ENCODE results near the gene LRRC14B. TPM values are rescaled to one million over a fixed set of nuclear protein-coding genes. Genes with fewer than 3 reads are reported as not detected.

The LRRC14B gene
- total and polyA plus RNA-seq, 4 donors: 0.09 TPM; not detected in 3

DNA sequence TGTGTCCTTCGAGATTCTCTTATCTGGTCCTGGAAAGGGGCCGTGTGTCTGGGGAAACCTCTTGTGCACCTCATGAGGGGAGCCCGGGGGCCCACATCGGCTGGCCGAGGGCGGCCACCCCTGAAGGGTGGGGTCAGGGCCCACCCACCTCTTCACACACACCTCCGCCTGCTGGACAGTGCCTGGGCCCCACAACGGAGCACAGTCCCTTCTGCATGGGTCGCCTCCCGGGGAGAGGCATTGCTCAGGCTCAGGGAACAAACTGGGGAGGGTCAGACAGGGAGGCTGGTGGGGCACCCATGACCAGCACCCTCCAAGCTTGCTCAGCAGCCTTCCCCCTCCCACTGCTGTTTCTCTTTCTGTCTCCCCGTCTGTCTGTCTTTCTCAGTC lies 1.3 kb upstream of the LRRC14B start:
- Histone ChIP-seq H3K36me3 (ENCODE audit: control insufficient read depth in 4 of 4, insufficient read depth in 3 of 4, low read depth in 1 of 4, low read length in 3 of 4) (no peaks in the 10 kb centered on the region), H3K27ac (ENCODE audit: low read depth in 1 of 2, low read length in 2 of 2) (no peak overlapping the region), H3K9me3 (ENCODE audit: control insufficient read depth in 4 of 4, low read length in 3 of 4) (no peaks in the 10 kb centered on the region), H3K9ac (ENCODE audit: low read depth in 1 of 2, low read length in 2 of 2) (no peak overlapping the region), H3K4me1 (ENCODE audit: control insufficient read depth in 4 of 4, insufficient read depth in 4 of 4, low read length in 3 of 4) (peaks cover 2 to 22% (median 16%) of the 10 kb centered on the region in 4 donors), H3K27me3 (ENCODE audit: control insufficient read depth in 4 of 4, insufficient read depth in 4 of 4, low read length in 3 of 4) (no peaks in the 10 kb centered on the region), H3K4me3 (ENCODE audit: low read depth in 1 of 3, low read length in 3 of 3) (no peak overlapping the region)
- 82% methylated on average over 11 of the region's 11 CpGs for WGBS
- TF ChIP-seq, protein P1, sequence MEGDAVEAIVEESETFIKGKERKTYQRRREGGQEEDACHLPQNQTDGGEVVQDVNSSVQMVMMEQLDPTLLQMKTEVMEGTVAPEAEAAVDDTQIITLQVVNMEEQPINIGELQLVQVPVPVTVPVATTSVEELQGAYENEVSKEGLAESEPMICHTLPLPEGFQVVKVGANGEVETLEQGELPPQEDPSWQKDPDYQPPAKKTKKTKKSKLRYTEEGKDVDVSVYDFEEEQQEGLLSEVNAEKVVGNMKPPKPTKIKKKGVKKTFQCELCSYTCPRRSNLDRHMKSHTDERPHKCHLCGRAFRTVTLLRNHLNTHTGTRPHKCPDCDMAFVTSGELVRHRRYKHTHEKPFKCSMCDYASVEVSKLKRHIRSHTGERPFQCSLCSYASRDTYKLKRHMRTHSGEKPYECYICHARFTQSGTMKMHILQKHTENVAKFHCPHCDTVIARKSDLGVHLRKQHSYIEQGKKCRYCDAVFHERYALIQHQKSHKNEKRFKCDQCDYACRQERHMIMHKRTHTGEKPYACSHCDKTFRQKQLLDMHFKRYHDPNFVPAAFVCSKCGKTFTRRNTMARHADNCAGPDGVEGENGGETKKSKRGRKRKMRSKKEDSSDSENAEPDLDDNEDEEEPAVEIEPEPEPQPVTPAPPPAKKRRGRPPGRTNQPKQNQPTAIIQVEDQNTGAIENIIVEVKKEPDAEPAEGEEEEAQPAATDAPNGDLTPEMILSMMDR (IDR thresholded peaks at IDR 0.05; ENCODE audit: low read depth, low read length, missing input control): no peak
- no peak for TF ChIP-seq JUND (IDR thresholded peaks at IDR 0.05)
- no peak for TF ChIP-seq EGR1 (IDR thresholded peaks at IDR 0.05; ENCODE audit: low read depth in 2 of 2)
- TF ChIP-seq TAF1 (conservative IDR thresholded peaks at IDR 0.05): no peak
- TF ChIP-seq RAD21 (IDR thresholded peaks at IDR 0.05): no peak
- TF ChIP-seq, protein P2, sequence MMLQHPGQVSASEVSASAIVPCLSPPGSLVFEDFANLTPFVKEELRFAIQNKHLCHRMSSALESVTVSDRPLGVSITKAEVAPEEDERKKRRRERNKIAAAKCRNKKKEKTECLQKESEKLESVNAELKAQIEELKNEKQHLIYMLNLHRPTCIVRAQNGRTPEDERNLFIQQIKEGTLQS (IDR thresholded peaks at IDR 0.05): no peak
- TF ChIP-seq FOXA1 (IDR thresholded peaks at IDR 0.05): no peak
- TF ChIP-seq RXRA (IDR thresholded peaks at IDR 0.05): no peak
- no peak for TF ChIP-seq FOXA2 (IDR thresholded peaks at IDR 0.05)
- TF ChIP-seq YY1 (IDR thresholded peaks at IDR 0.05): no peak
- no peak for DNase-seq (ENCODE audit: low spot score)

DNA sequence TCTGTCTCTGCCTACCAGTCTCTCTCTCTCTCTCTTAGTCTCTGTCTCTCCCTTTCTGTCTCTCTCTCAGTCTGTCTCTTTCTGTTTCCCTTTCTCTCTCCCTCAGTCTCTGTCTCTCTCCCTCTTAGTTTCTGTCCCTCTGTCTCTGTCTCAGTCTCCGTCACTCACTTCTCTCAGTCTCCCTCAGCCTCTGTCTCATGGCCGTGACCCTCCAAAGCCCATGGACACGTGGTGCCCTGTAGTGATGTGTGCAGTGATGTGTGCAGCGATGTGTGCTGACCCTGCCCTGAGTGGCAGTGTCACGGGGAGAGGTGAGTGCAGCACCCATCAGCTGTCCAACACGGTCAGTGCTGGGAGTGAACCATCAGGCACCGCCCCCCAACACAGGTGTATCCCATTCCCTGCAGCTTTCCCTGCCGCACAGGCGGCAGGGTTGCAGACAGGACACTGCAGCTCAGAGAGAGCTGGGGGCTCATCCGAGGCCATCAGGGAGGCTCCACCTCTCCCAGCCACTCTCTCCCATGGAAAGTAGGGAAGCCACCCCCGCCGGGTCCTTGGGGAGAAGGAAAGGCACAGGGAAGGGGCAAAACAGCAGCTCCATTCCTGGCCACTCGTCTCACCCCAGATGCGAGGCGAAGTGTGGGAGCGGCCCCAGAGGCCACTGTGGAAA lies 794 bp upstream of the LRRC14B start:
- Histone ChIP-seq H3K4me1 (ENCODE audit: control insufficient read depth in 4 of 4, insufficient read depth in 4 of 4, low read length in 3 of 4) (peaks cover 2 to 22% (median 16%) of the 10 kb centered on the region in 4 donors), H3K4me3 (ENCODE audit: low read depth in 1 of 3, low read length in 3 of 3) (no peak overlapping the region), H3K36me3 (ENCODE audit: control insufficient read depth in 4 of 4, insufficient read depth in 3 of 4, low read depth in 1 of 4, low read length in 3 of 4) (no peaks in the 10 kb centered on the region), H3K9me3 (ENCODE audit: control insufficient read depth in 4 of 4, low read length in 3 of 4) (no peaks in the 10 kb centered on the region), H3K9ac (ENCODE audit: low read depth in 1 of 2, low read length in 2 of 2) (no peak overlapping the region), H3K27ac (ENCODE audit: low read depth in 1 of 2, low read length in 2 of 2) (no peak overlapping the region), H3K27me3 (ENCODE audit: control insufficient read depth in 4 of 4, insufficient read depth in 4 of 4, low read length in 3 of 4) (no peaks in the 10 kb centered on the region)
- TF ChIP-seq HNF4G (IDR thresholded peaks at IDR 0.05) (no peak), FOXA1 (IDR thresholded peaks at IDR 0.05) (no peak)
- DNase-seq (ENCODE audit: low spot score): no peak
- 61% methylated on average over 16 of the region's 16 CpGs for WGBS

DNA sequence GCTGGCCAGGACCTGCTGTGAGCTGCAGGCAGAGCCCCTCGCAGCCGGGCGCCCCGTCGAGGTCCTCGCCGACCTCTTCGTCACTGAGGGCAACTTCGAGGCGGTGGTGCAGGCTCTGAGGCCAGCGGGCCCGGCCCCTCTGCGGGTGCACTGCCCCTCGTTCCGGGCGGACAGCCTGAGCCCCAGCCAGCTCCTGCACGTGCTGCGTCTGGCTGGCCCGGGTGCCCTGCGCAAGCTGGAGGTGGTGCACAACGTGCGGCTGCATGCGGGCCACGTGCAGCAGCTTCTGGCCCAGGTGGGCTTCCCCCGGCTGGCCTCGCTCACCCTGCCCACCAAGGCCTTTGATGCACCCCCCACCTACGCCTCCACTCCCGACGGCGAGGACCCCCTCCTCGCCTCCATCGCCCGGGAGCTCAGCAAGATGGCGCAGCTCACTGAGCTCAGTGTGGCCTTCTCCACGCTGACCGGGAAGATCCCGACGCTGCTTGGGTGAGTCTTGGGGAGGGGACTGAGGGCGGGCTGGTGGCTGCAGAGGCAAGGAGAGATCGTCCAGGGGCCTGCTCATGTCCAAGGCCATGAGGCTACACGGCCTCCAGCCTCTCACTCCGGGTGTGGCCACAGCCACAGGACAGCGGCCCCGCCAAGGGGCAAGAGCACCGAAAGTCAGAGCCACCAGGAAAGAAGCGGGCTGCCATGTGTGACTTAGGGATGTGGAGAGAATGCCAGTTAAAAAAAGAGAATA lies 825 bp downstream of the LRRC14B start:
- H3K4me3 ChIP-seq (ENCODE audit: low read depth in 1 of 3, low read length in 3 of 3): no peak overlapping the region
- 90% methylated on average over 46 of the region's 46 CpGs for WGBS

More for the DNA sequence above, 825 bp downstream of the LRRC14B start:
- no peaks in the 10 kb centered on the region for H3K27me3 ChIP-seq (ENCODE audit: control insufficient read depth in 4 of 4, insufficient read depth in 4 of 4, low read length in 3 of 4)
- no peaks in the 10 kb centered on the region for H3K36me3 ChIP-seq (ENCODE audit: control insufficient read depth in 4 of 4, insufficient read depth in 3 of 4, low read depth in 1 of 4, low read length in 3 of 4)
- H3K4me1 ChIP-seq (ENCODE audit: control insufficient read depth in 4 of 4, insufficient read depth in 4 of 4, low read length in 3 of 4): peaks cover 2 to 22% (median 16%) of the 10 kb centered on the region in 4 donors
- no peak overlapping the region for H3K9ac ChIP-seq (ENCODE audit: low read depth in 1 of 2, low read length in 2 of 2)
- DNase-seq (ENCODE audit: low spot score): no peak
- H3K9me3 ChIP-seq (ENCODE audit: control insufficient read depth in 4 of 4, low read length in 3 of 4): no peaks in the 10 kb centered on the region
- no peak for TF ChIP-seq SP1 (IDR thresholded peaks at IDR 0.05)
- TF ChIP-seq YY1 (IDR thresholded peaks at IDR 0.05): no peak
- no peak for TF ChIP-seq NR2F2 (IDR thresholded peaks at IDR 0.05)
- TF ChIP-seq, protein P3, sequence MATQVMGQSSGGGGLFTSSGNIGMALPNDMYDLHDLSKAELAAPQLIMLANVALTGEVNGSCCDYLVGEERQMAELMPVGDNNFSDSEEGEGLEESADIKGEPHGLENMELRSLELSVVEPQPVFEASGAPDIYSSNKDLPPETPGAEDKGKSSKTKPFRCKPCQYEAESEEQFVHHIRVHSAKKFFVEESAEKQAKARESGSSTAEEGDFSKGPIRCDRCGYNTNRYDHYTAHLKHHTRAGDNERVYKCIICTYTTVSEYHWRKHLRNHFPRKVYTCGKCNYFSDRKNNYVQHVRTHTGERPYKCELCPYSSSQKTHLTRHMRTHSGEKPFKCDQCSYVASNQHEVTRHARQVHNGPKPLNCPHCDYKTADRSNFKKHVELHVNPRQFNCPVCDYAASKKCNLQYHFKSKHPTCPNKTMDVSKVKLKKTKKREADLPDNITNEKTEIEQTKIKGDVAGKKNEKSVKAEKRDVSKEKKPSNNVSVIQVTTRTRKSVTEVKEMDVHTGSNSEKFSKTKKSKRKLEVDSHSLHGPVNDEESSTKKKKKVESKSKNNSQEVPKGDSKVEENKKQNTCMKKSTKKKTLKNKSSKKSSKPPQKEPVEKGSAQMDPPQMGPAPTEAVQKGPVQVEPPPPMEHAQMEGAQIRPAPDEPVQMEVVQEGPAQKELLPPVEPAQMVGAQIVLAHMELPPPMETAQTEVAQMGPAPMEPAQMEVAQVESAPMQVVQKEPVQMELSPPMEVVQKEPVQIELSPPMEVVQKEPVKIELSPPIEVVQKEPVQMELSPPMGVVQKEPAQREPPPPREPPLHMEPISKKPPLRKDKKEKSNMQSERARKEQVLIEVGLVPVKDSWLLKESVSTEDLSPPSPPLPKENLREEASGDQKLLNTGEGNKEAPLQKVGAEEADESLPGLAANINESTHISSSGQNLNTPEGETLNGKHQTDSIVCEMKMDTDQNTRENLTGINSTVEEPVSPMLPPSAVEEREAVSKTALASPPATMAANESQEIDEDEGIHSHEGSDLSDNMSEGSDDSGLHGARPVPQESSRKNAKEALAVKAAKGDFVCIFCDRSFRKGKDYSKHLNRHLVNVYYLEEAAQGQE (IDR thresholded peaks at IDR 0.05): no peak
- no peak for TF ChIP-seq FOXA1 (IDR thresholded peaks at IDR 0.05)
- TF ChIP-seq, protein P4, sequence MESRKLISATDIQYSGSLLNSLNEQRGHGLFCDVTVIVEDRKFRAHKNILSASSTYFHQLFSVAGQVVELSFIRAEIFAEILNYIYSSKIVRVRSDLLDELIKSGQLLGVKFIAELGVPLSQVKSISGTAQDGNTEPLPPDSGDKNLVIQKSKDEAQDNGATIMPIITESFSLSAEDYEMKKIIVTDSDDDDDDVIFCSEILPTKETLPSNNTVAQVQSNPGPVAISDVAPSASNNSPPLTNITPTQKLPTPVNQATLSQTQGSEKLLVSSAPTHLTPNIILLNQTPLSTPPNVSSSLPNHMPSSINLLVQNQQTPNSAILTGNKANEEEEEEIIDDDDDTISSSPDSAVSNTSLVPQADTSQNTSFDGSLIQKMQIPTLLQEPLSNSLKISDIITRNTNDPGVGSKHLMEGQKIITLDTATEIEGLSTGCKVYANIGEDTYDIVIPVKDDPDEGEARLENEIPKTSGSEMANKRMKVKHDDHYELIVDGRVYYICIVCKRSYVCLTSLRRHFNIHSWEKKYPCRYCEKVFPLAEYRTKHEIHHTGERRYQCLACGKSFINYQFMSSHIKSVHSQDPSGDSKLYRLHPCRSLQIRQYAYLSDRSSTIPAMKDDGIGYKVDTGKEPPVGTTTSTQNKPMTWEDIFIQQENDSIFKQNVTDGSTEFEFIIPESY (IDR thresholded peaks at IDR 0.05): no peak
- no peak for TF ChIP-seq HNF4A (conservative IDR thresholded peaks at IDR 0.05)
- TF ChIP-seq, protein P5, sequence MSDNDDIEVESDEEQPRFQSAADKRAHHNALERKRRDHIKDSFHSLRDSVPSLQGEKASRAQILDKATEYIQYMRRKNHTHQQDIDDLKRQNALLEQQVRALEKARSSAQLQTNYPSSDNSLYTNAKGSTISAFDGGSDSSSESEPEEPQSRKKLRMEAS (IDR thresholded peaks at IDR 0.05): no peak
- TF ChIP-seq TAF1 (conservative IDR thresholded peaks at IDR 0.05): no peak
- no peak for TF ChIP-seq JUND (IDR thresholded peaks at IDR 0.05)
- TF ChIP-seq FOXA2 (IDR thresholded peaks at IDR 0.05): no peak
- no peak for TF ChIP-seq RXRA (IDR thresholded peaks at IDR 0.05)
- no peak overlapping the region for H3K27ac ChIP-seq (ENCODE audit: low read depth in 1 of 2, low read length in 2 of 2)

All from liver (tissue), 9 donors.